ENCODE measurements around the gene AHSP. TPM values are rescaled to one million over a fixed set of nuclear protein-coding genes. Genes with fewer than 3 reads are reported as not detected.

AHSP gene
- not detected in 5 replicates for total RNA-seq (2022; extraction: Qiagen RNA extraction)

DNA sequence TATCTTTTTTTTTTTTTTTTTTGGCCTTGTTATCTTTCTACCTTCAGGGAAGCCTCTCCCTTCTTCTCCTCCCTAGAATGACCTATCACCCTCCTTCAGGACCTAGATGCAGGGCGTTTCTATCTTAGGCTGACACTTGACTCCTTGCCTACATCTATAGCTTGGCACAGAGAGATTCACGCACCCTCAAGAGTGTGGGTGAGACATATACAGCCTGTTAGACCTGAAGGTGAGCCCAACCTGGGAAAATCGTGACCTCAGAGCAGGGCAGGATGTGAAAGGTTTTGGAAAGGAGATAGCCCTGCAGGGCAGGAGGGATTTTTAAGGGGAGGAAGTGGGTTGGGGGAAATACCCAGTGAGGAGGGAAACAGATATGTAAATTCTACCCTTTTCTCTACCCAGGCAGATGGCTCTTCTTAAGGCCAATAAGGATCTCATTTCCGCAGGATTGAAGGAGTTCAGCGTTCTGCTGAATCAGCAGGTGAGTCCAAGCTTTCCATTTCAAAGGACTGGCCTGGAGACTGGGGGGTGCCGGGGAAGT, at the start of gene AHSP:
AHSP (plus strand) TSS at position 167 of the 541 bp plus-strand sequence; CDS start at position 407, 240 bp downstream.

DNA sequence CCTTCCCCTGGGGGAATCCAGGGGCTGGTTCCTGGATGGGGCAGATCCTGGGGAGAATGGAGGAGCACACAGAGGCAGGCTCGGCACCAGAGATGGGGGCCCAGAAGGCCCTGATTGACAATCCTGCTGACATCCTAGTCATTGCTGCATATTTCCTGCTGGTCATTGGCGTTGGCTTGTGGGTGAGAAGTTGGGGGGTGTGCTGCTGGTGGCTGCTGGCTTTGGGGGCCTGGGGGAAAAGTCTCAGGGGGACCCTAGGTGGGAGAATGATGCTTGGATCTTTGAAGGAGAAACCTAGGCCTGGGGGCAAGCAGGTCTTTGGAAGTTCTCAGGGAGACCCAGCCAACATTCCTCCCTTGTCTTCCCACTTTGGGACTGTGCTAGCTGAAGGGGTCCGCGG, 44.6 kb upstream of the AHSP start, which contains the start of gene SLC5A2:
SLC5A2 (plus strand) TSS at position 43 of the 400 bp plus-strand sequence; CDS start at position 57, 14 bp downstream.

GRCh38 chr16:31507929-31508705, 19.6 kb upstream of the AHSP start, which contains the start of gene RUSF1:
RUSF1 (minus strand) TSS chr16:31508391; CDS start chr16:31508373, 18 bp downstream.

Other genes with a start within 250 kb of the AHSP start
- 0.76 to 1.8 TPM (median 1.0 TPM) in 5 replicates for gene ITGAX, start 172.7 kb upstream of the AHSP start, total RNA-seq (2022; extraction: Qiagen RNA extraction)
- 0.02 to 0.10 TPM (median 0.05 TPM) in 4 of 5 replicates, not detected in the other for gene ITGAD, start 134.6 kb upstream of the AHSP start, total RNA-seq (2022; extraction: Qiagen RNA extraction)
- not detected in 5 replicates for gene COX6A2, start 99.5 kb upstream of the AHSP start, total RNA-seq (2022; extraction: Qiagen RNA extraction)
- gene ZNF843, start 85.1 kb upstream of the AHSP start, total RNA-seq (2022; extraction: Qiagen RNA extraction): 0.09 to 0.27 TPM (median 0.15 TPM) in 5 replicates
- 6.3 to 14.5 TPM (median 11.1 TPM) in 5 replicates for gene ARMC5, start 68.4 kb upstream of the AHSP start, total RNA-seq (2022; extraction: Qiagen RNA extraction)
- 42.8 to 62.0 TPM (median 54.3 TPM) in 5 replicates for gene TGFB1I1, start 55.7 kb upstream of the AHSP start, total RNA-seq (2022; extraction: Qiagen RNA extraction)
- 0.11 to 0.24 TPM (median 0.14 TPM) in 5 replicates for gene SLC5A2, start 44.8 kb upstream of the AHSP start, total RNA-seq (2022; extraction: Qiagen RNA extraction)
- gene RUSF1, start 19.5 kb upstream of the AHSP start, total RNA-seq (2022; extraction: Qiagen RNA extraction): 37.6 to 54.0 TPM (median 50.3 TPM) in 5 replicates

All from A549 treated with dexamethasone at 1 μM for 4 hours (cell line).